Mucosa of gallbladder (tissue), 1 donor: ENCODE results near the gene ADA. TPM values are rescaled to one million over a fixed set of nuclear protein-coding genes. Genes with fewer than 3 reads are reported as not detected.

ENCODE experiments used
- DNase-seq: peaks from one replicate; pipeline ENCODE4 v3.0.0-alpha.2; 2020; ENCODE audit warnings: low spot score
- total RNA-seq: library from RNA; stranded (reverse); gene quantifications from one replicate; pipeline ENCODE4 v1.2.1, GENCODE V29; 2021
- donor health status: DM: no; HTN: no; CAD: no.

Gene ADA
- total RNA-seq, 1 donor from 2014 or later, result 5.1 TPM

GRCh38 chr20:44624152-44624551 lies 27.3 kb downstream of the ADA start:
- DNase-seq, result no peak

GRCh38 chr20:44622501-44623270 lies 28.8 kb downstream of the ADA start:
- no peak for DNase-seq

GRCh38 chr20:44621939-44622338 lies 29.6 kb downstream of the ADA start:
- DNase-seq, result no peak

GRCh38 chr20:44621325-44621724 lies 30.2 kb downstream of the ADA start:
- DNase-seq, result no peak

GRCh38 chr20:44620030-44620429 lies 31.5 kb downstream of the ADA start:
- no peak for DNase-seq

- DNase-seq, result no peak
Observed at GRCh38 chr20:44619294-44619693, 32.2 kb downstream of the ADA start.

- no peak for DNase-seq
Observed at GRCh38 chr20:44618318-44618731, 33.2 kb downstream of the ADA start.

- DNase-seq, result no peak
Observed at GRCh38 chr20:44616604-44616964, 34.9 kb downstream of the ADA start.

GRCh38 chr20:44615876-44616603 lies 35.5 kb downstream of the ADA start:
- no peak for DNase-seq

- no peak for DNase-seq
Observed at GRCh38 chr20:44615169-44615791, 36.2 kb downstream of the ADA start.

GRCh38 chr20:44614525-44614924 lies 37.0 kb downstream of the ADA start:
- no peak for DNase-seq

GRCh38 chr20:44613575-44613974 lies 37.9 kb downstream of the ADA start:
- no peak for DNase-seq

GRCh38 chr20:44610313-44610962 lies 41.1 kb downstream of the ADA start:
- no peak for DNase-seq

GRCh38 chr20:44609516-44610312 lies 41.8 kb downstream of the ADA start:
- peak; percentile 91 for DNase-seq

GRCh38 chr20:44609006-44609515 lies 42.4 kb downstream of the ADA start:
- no peak for DNase-seq

GRCh38 chr20:44606725-44607441 lies 44.6 kb downstream of the ADA start:
- no peak for DNase-seq

GRCh38 chr20:44603327-44603726 lies 48.2 kb downstream of the ADA start:
- DNase-seq, result no peak

GRCh38 chr20:44601801-44602204 lies 49.7 kb downstream of the ADA start:
- peak; percentile 62 for DNase-seq

GRCh38 chr20:44601236-44601671 lies 50.2 kb downstream of the ADA start:
- no peak for DNase-seq

GRCh38 chr20:44600758-44601201 lies 50.7 kb downstream of the ADA start:
- no peak for DNase-seq
